Ovary (tissue), 3 donors: Measurements from ENCODE around the gene NFIA.

Source experiments
- CTCF ChIP-seq, 3 donors: fragments of 450-650 bp in 2 of 3; fragments of 200-600 bp in 1 of 3; IDR thresholded peaks; one replicate each; pipeline versions ENCODE4 v1.5.1 to v1.8.0; 2016 to 2022; ENCODE audit warnings: antibody characterized with exemption in 3 of 3, mild to moderate bottlenecking in 1 of 3
- EP300 ChIP-seq: sonication (generic); formaldehyde crosslinking; IDR thresholded peaks from one replicate; pipeline ENCODE4 v1.6.1; 2017; ENCODE audit warnings: antibody characterized with exemption
- POLR2A ChIP-seq: fragments of 450-650 bp; IDR thresholded peaks from one replicate; pipeline ENCODE4 v1.6.1; 2017; ENCODE audit warnings: antibody characterized with exemption, mild to moderate bottlenecking, moderate library complexity
- donor health status: DM: no; HTN: no; CAD: no.

- TF ChIP-seq CTCF (IDR thresholded peaks at IDR 0.05), result no peak
- TF ChIP-seq POLR2A, result no peak
- TF ChIP-seq EP300, result no peak
These were observed 293.8 kb downstream of the NFIA start for GRCh38 chr1:61376151-61376550.
